NK-92 (cell line): ENCODE data around the gene SIAE.

ENCODE experiments used
- DNase-seq: peaks from one replicate; lab custom pipeline; 2025; ENCODE audit not compliant: unreplicated experiment; lab: John Stamatoyannopoulos, UW

Gene SIAE

DNA sequence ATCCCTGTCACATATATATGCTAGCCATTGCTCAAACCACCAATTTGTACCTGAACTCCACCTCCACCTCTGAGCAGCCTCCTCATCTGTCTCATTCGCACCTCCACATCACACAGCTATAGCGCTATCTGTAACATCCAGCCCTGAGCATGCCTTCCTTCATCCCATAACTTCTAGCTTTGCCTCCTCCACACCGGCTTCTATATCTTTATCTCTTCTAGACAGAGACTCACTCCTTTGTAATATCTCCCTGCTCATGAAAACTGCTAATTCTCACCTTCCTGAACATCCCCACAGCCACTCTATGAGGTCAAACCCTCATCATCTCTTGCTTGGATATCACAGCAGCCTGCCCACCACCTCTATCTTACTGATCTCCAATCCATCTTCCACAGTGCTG, 5.9 kb downstream of the SIAE start:
- no peak for DNase-seq

GRCh38 chr11:124663861-124664260, 9.7 kb downstream of the SIAE start:
- DNase-seq, result no peak

DNA sequence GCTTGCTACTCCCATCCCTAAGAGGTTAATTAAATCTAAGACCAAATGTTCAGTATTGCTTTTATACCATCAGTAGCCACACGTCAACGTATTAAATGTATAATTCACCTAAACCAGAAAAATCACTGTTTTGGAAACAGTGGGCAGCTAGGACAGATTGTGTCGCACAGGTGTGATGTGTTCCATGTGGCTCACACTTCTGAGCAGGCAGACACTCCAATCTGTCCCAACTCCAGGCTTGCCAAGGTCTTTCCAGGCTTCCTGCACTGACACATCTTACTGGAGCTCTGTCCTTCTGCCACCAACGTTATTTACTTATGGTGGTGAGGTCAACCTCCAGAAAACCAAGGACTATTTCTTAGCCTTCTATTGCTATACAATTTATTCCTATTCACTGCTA, 11.4 kb downstream of the SIAE start:
- no peak for DNase-seq

GRCh38 chr11:124661553-124661952, 12.0 kb downstream of the SIAE start:
- no peak for DNase-seq

GRCh38 chr11:124658986-124659385, 14.6 kb downstream of the SIAE start:
- DNase-seq, result no peak

DNA sequence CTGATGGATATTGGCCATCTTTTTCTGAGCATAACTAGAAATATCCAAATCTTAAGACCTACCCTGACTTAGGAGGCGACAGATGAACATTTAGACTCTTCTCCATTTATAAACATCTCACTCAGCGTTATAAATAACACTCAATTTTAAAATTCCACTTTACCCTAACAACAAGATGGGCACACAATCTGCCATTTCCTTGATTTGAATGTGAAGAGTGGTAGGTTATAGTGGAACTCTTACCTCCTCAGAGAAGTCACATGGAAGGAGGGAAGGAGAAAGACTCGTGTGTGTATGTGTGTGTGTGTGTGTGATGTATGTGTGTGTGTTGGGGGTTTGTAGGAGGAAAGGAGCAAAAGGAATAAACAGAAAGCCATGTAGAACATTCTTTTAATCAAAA, 15.0 kb downstream of the SIAE start:
- DNase-seq, result no peak

DNA sequence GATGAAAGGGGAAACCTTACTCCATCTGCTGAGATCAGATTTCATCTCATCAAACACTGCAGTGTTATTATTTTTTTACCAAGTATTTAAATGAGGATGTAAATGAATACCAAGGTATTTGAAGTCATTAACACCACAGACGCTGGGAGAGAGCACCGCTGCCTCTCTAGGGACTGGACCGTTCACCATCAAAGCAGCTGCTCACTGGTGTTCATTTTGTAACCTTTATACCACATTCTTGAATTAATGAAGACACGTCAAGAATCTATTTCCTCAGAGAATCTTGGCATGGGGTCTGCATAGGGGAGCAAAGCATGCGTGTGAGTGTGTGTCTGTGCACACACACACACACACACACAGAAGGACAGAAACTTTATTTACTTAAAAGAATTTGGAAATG, 15.6 kb downstream of the SIAE start:
- no peak for DNase-seq

DNA sequence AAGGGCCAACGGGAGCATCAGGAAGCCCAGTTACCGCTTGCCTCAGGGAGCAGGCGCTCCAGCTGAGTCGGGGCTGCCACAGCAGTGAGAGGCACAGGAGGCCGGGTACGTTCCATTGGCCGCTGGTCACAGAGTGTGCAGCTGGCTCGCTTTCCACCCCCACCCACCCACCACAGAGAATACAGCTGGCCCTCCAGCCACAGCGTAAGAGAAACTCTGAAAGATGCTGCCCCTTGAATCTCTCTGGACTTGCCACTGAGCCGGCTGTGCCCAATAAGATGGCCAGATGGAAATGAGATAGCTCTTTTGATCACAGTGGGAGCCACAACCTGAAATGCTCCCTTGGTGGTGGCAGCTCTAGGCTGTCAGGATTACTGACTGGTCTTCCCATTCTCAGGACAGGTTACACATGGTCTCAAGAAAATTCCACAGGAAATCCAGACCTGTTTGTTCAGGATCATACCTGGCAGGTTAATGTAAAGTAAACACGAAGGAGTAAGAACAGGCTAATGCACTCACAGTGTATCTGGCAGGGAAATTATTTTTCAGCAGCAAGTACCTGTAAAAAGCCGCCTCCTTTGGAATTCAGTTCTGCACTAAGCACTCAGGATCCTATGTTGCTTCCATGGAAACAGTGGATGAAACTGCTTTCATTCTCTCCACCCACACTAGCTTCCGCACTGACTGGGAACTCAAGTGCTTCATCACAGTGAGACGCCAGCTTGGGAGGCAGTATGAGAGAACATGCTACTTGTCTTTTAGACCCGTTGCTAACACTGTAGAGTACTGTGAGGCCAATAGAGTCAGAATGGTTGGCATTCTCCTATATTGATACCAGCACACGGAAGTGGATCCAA, 16.5 kb downstream of the SIAE start:
- DNase-seq, result no peak

GRCh38 chr11:124648610-124649009, 24.9 kb downstream of the SIAE start:
- DNase-seq, result no peak

GRCh38 chr11:124646148-124646547, 27.4 kb downstream of the SIAE start:
- no peak for DNase-seq

DNA sequence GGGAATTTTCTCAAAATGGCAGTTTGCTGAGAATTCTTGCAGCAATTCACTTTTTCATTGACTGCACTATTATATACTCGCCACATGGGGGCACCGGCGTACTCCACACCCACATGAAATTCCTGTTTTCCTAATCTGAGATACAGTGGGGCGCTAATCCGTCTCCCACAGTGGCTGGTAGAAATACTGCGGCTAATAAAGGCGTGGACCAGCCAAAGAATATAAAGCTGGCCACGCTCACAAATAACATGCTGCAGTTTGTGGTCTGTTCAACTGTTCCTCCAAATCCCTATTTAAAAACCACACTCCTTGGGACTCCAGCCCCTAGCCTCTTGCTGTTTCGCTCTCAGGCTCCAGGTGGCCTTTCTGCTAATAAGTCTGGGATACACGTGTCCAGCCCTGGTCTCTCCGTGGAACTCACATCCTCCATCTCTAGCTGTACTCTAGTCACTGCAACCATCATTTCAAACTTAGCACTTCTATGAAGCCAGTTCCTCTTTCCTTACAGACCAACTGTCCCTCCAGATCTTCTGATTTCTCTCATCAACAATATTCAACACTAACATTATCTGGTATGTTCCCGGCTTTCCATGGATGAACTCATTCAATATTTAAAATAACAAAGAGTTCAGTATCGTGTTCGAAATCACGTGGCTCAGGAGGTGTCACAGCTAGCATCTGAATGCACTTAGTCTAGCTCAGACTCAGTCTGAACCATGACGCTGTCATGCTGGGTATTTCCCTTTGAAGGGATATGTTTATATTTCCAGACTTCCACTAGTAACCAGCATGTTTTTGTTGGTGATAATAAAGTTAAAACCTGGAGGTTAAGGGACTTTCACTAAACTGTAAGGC, 28.9 kb downstream of the SIAE start:
- DNase-seq, result no peak

DNA sequence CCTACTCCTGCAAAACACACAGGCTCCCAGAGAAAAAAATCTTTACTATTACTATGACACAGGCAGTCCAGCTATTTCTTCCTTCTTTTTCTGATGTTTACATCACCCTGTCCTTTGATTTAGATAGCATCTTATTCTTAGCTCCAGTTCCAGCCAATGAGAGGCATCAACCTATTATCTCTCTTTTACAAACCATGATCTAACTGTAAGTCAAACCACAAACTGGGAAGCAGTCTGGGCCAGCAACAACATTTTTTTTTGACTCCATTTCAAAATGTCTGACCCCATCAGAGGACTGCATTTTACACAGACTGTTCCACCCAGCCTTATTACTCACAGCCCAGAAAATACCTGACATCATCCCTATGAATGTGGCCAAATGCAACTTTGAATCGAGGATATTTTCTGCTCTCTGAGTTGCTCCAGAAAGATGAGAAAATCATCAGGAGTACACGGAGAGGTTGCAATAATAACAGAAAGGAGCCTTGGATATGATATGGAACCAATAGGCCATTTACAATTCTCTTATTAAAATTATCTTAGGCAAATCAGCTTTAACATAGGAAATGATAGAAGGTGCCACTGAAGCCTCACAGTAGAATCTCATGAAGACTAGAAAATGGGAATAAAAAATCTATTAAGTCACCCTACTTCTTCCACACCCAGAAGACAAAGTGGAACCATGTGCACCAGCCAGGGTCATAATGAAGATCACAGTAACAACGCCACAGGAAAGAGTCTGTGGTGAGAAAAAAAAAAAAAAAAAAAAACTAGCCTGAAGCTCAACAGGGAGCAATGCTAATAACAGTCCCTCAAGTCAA, 29.7 kb downstream of the SIAE start:
- DNase-seq, result no peak

DNA sequence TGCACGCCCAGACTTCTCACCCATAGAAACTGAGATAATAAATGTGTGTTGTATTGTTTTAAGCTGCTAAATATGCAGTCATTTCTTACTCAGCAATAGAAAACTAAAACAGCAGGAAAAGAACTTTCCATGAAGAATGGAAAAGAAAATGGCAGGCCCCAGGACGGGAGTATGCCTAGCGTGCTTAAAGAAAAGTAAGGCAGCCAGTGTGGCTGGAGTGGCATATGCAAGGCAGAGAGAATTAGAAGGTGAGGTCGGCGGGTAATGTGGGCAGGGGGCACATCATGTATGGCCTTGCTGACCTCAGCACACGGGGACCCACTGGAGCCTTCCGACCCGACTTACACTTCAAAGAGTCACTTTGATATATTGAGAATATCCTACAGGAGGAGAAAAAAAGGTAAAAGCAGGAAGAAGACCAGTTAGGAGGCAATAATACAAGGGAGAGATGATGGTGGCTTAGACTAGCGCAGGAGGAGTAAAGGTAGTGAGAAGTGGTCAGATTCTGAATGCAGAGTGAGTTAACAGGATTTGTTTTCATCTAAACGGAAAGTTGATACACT, 30.4 kb downstream of the SIAE start:
- no peak for DNase-seq

- no peak for DNase-seq
Measured at GRCh38 chr11:124642628-124643027, 30.9 kb downstream of the SIAE start.

- DNase-seq, result no peak
Measured at GRCh38 chr11:124640666-124641065, 32.9 kb downstream of the SIAE start.

- no peak for DNase-seq
Measured at GRCh38 chr11:124639186-124639585, 34.4 kb downstream of the SIAE start.

DNA sequence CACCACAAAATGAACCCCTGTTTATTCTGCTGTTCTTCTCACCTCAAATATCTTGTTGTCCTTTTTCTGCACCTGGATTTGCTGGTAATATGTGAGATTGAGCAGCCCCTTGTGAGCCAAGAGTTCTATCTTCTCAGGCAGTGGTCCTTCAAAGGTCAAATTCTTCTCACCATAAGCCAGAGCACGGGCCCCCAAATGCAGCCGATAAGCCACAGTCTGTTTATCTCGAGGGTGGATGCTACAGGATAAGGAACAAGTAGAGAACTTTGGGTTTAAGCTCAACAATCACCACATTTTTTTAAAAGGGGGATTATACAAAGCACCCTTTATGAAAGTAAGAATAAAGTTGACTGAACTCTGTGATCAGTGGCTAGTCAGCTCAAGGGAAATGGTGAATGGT, 35.0 kb downstream of the SIAE start:
- DNase-seq, result no peak

GRCh38 chr11:124635932-124636331, 37.6 kb downstream of the SIAE start:
- no peak for DNase-seq

- DNase-seq, result no peak
Measured at GRCh38 chr11:124633355-124633754, 40.2 kb downstream of the SIAE start.

DNA sequence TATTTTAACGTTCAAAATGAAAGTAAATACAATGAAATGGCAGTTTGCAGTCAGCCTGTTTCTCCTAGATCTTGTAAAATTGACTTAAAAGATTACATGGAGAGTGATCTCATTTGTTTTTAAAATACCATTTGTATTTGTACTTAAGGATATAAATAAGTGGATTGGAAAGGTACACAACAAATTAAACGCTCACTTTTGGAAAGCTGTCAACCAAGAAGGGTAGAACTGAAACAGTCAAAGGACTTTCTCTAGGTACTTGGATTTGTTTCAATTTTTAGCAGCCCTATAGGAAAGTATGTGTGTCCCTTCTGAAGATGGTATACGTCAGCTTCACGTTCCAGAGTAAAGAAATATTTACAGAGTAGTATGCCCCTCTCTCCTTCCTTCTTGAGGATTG, 43.6 kb downstream of the SIAE start:
- no peak for DNase-seq

DNA sequence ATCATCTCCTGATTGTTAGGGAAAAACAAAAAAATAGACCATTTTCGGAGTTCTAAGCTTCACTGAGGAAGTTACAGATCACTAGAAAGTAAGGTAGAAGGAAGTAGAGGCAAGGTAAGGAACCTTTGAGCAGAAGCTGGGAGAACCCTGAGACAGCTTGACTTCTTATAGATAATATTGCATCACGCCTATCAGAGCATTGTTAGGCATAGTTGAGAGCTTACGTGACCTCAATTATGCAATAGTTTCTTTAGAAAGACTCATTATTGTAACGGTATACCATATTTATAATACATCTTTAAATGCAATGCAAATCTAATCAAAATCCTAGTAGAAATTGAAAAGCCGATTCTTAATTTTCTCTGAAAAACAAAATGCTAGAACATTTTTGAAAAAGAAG, 46.0 kb downstream of the SIAE start:
- DNase-seq, result no peak
